Right kidney (tissue), 1 donor: Measurements from ENCODE around the gene LAMA2.
"Not testable (repeated sequence)": the region's sequence is repeated elsewhere in the genome, so short reads cannot be mapped to it uniquely, and the experiment has no call there.

Experiments used
- DNase-seq: peaks from one replicate; pipeline ENCODE4 v3.0.0-alpha.2; 2016

Gene LAMA2

GRCh38 chr6:129084406-129084805, 201.5 kb downstream of the LAMA2 start:
- no peak for DNase-seq

GRCh38 chr6:129088481-129088880, 205.5 kb downstream of the LAMA2 start:
- DNase-seq, result not testable (repeated sequence)

GRCh38 chr6:129089357-129089756, 206.4 kb downstream of the LAMA2 start:
- DNase-seq, result no peak

- no peak for DNase-seq
These were observed 211.2 kb downstream of the LAMA2 start for GRCh38 chr6:129094147-129094546.

- DNase-seq, result no peak
These were observed 213.8 kb downstream of the LAMA2 start for GRCh38 chr6:129096651-129097290.

GRCh38 chr6:129098061-129098553, 215.2 kb downstream of the LAMA2 start:
- DNase-seq, result no peak

- DNase-seq, result no peak
These were observed 216.8 kb downstream of the LAMA2 start for GRCh38 chr6:129099696-129100095.

- DNase-seq, result no peak
These were observed 217.2 kb downstream of the LAMA2 start for GRCh38 chr6:129100164-129100563.

- no peak for DNase-seq
These were observed 219.8 kb downstream of the LAMA2 start for GRCh38 chr6:129102741-129103140.

- DNase-seq, result no peak
These were observed 221.2 kb downstream of the LAMA2 start for GRCh38 chr6:129104131-129104530.

GRCh38 chr6:129104560-129104959, 221.6 kb downstream of the LAMA2 start:
- no peak for DNase-seq

- no peak for DNase-seq
These were observed 222.1 kb downstream of the LAMA2 start for GRCh38 chr6:129105035-129105434.

GRCh38 chr6:129105793-129106192, 222.9 kb downstream of the LAMA2 start:
- DNase-seq, result no peak

GRCh38 chr6:129108337-129108736, 225.4 kb downstream of the LAMA2 start:
- DNase-seq, result no peak

- no peak for DNase-seq
These were observed 227.9 kb downstream of the LAMA2 start for GRCh38 chr6:129110690-129111343.

GRCh38 chr6:129111346-129111745, 228.4 kb downstream of the LAMA2 start:
- no peak for DNase-seq

- DNase-seq, result no peak
These were observed 228.9 kb downstream of the LAMA2 start for GRCh38 chr6:129111853-129112252.

GRCh38 chr6:129112591-129112990, 229.7 kb downstream of the LAMA2 start:
- no peak for DNase-seq

GRCh38 chr6:129113637-129114036, 230.7 kb downstream of the LAMA2 start:
- DNase-seq, result no peak

GRCh38 chr6:129114636-129115391, 231.9 kb downstream of the LAMA2 start:
- no peak for DNase-seq

GRCh38 chr6:129115471-129115870, 232.5 kb downstream of the LAMA2 start:
- DNase-seq, result no peak

- DNase-seq, result no peak
These were observed 234.4 kb downstream of the LAMA2 start for GRCh38 chr6:129117355-129117754.
